GM18499 (cell line): Measurements from ENCODE around the gene SLC35E3.
"Not testable (repeated sequence)": the region's sequence is repeated elsewhere in the genome, so short reads cannot be mapped to it uniquely, and the experiment has no call there.

Experiments
- ATAC-seq: cut with Tn5 transposase; IDR thresholded peaks from one replicate; pipeline ENCODE4 v1.9.1; 2021; ENCODE audit warnings: moderate number of reproducible peaks; ENCODE audit not compliant: insufficient read depth, unreplicated experiment

The SLC35E3 gene

DNA sequence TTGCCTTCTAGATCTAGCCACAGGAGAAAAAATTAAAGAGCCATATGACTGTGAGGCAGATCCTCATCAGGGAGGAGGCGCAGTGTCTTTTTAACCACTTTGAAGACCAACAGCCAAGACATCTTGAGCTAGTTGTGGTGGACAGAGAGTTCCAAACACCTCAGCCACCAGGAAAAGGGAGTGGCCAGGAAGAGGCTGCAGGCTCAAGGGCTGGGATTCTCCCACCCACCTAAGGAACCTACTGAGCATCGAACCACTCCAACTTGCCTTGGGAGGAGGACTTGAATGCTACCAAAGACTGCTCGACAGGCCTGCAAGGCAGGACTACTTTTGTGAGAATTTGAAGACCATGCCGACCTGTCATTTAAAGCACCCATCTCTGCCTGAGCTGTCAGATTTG, 47.5 kb downstream of the SLC35E3 start:
- no peak for ATAC-seq

DNA sequence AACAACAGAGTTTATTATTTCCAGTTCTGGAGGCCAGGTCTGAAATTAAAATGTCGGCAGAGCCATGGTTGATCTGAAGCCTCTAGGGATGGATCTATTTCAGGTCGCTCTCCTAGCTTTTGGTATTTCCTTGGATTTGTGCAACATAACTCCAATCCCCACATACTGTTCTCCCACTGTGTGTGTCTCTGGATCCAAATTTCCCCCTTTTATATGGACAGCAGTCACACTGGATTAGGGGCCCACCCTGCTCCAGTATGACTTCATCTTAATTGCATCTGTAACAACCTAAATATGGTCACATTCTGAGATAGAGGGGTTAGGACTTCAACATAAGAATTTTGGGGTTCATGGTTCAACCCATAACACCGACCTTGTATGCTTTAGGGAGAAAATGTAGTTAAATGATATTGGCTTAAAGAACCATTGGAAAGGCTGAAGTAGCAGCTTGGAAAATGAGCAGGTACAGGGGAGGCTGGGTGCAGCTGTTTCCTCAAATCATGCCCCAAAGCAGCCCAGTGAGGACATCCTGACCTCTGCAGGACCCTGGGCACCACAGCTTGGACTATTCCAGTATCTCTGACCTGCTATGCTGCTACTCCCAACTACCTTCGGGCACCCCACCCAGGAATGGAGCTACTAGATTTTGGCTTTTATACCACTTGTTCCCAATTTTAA, 48.1 kb downstream of the SLC35E3 start:
- no peak for ATAC-seq

DNA sequence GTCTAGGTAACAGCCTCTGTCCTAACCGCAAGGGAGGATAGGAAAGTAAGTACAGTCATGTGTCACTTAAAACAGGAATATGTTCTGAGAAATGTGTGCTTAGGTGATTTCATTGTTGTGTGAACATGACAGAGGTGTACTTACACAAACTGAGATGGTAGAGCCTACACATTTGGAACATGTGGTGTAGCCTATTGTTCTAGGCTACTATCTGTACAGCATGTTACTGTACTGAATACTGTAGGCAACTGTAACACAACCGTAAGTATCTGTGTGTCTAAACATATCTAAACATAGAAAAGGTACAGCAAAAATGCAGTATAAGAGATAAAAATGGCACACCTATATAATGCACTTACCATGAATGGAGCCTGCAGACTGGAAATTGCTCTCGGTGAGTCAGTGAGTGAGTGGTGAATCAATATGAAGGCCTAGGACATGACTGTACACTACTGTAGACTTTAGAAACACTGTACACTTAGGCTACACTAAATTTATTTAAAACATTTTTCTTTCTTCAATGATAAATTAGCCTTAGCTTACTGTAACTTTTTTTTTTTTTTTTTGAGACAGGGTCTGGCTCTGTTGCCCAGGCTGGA, 48.8 kb downstream of the SLC35E3 start:
- ATAC-seq, result no peak

DNA sequence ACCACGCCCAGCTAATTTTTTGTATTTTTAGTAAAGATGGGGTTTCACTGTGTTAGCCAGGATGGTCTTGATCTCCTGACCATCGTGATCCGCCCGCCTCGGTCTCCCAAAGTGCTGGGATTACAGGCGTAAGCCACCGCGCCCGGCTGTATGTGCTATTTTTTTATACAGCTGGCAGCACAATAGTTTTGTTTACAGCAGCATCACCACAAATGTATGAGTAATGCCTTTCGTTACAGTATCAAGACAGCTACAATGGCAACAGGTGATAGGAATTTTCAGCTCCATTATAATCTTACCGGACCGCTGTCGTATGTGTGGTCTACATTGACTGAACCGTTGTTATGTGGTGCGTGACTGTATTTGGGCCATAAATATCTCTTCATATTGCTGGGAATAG, 50.4 kb downstream of the SLC35E3 start:
- ATAC-seq, result no peak

DNA sequence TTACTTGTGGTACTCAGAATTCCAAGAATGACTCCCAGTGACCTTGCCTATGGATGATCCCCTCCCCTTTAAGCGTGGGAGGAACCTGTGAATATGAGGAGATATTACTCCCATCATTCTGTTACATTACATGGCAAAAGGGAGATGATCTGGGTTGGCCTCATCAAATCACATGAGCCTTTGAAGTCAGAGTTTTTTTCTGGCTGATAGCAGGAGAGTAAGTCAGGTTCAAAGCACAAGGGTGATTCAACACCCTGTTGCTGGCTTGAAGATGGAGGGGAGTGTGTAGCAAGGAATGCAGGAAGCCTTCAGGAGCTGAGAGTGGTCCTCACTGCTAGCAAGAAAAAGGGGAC, 52.9 kb downstream of the SLC35E3 start:
- ATAC-seq, result no peak

DNA sequence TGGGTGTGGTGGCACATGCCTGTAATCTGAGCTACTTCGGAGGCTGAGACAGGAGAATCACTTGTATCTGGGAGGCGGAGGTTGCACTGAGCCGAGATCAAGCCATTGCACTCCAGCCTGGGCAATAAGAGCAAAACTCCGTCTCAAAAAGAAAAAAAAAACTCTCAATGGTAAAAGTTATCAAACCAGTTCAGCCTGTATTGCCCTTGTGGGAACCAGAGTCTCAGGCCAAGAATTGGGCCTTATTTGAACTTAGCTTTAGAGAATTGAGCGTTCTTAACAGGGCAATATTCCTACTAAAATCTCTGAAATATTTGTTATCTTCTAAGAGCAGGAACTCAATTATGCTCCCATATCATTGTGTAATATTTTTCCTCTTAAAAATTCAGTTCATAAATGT, 54.3 kb downstream of the SLC35E3 start:
- ATAC-seq, result no peak

DNA sequence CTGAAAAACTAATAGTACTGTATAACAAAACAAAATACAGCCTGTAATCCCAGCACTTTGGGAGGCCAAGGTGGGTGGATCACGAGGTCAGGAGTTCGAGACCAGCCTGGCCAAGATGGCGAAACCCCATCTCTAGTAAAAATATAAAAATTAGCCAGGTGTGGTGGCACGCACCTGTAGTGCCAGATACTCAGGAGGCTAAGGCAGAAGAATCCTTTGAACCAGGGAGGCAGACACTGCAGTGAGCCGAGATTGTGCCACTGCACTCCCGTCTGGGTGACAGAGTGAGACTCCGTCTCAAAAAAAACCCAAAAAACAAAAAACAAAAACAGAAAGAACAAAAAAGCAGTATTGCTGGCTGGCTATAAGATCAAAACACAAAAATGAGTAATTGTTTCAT, 55.1 kb downstream of the SLC35E3 start:
- not testable (repeated sequence) for ATAC-seq

DNA sequence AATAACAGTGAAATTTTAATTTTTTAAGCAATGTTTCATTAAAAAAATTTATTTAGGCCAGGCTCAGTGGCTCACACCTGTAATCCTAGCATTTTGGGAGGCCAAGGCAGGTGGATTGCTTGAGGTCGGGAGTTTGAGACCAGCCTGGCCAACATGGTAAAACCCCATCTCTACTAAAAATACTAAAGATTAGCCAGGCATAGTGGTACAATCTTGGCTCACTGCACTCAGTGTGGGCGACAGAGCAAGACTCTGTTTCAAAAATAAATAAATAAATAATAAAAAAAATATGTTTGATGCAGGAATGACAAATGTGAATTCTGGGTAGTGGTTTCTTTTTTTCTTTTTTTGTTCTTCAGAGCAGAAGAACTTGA, 56.4 kb downstream of the SLC35E3 start:
- ATAC-seq, result not testable (repeated sequence)

DNA sequence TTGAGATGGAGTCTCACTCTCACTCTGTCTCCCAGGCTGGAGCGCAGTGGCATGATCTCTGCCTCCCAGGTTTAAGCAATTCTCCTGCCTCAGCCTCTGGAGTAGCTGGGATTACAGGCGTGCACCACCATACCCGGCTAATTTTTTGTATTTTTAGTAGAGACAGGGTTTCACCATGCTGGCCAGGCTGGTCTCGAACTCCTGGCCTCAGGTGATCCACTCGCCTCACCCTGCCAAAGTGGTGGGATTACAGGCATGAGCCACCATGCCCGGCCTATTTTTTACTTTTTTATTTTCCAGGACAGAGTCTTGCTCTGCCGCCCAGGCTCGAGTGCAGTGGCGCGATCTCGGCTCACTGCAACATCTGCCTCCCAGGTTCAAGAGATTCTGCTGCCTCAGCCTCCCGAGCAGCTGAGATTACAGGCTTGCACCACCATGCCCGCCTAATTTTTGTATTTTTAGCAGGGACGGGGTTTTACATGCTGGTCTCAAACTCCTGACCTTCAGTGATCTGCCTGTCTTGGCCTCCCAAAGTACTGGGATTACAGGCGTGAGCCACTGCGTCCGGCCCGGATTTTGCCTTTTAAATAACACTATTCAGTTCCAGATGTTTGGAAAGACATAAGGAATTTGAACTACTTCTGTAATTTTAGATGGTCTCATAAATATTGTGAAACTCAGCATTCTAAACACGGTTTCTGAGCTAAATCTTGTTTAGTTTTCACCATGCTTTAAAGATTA, 57.1 kb downstream of the SLC35E3 start:
- not testable (repeated sequence) for ATAC-seq

DNA sequence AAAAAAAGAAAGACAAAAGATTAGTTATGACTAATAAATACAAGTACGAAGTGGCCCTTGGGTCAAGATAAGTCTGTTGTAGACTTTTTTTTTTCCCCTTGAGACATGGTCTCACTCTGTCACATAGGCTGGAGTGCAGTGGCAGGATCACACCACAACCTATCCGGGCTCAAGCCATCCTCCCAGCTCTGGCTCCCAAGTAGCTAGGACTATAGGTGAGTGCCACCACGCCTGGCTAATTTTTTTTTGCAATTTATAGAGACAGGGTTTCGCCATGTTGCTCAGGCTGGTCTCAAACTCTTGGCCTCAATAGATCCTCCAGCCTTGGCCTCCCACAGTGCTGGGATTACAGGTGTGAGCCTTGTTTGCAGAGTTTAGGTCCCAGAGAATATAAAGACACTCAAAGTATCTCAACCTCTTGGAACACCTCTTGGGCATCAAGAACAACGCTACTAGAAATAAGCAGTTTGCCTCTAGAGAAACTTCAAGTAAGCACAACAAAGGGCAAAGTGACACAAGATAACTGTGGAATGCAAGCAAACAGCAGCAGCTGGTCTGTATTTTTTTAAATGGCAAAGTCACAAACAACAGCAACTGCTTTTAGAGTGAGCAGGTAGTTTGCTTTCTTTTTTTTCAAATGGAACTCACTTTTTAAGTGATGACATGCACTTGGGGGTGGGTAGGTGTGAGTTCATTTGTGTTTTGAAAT, 58.1 kb downstream of the SLC35E3 start:
- no peak for ATAC-seq

DNA sequence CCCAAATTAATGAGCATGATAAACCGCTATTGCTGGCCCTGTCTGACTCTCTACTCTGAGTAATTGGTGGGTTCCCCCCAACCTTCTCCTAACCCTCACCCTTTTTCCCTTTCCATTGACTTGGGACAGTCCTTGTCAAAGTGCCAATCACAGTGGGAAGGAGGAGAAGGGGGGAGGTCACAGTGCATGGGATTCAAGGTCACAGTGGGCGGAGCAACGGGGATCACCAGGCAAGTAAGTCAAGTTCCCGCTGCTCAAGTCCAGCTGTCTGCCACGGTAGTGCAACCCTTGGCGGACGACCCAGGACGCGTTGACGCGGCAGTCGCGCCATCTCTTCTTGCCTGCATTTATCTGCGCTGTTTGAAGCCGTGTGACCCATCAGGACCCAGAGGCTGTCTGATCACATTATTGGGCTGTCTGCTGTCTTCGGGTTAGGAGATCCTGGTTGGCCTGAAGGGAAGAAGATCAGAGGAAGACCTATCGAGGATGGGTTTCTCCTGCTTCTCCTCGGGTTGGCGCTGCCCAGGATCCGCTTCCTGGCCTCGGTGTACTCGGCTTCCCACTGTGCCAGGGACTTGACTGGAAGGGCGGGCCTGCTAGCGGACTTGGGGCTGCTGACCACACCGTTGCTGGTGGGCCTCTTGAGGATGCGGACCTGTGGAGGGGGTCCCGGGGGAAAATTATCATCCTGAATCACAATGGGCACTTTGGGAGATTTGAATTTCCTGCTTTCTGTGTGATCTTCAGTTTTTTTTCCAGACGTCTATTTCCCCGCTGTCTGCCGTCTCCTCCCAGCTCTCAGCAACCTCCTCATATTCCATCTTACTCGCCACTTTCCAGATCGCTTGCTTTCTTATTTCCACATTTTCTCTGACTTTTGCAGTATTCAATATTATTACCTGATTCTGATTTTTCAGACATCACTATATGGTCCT, 58.9 kb downstream of the SLC35E3 start:
- no peak for ATAC-seq

DNA sequence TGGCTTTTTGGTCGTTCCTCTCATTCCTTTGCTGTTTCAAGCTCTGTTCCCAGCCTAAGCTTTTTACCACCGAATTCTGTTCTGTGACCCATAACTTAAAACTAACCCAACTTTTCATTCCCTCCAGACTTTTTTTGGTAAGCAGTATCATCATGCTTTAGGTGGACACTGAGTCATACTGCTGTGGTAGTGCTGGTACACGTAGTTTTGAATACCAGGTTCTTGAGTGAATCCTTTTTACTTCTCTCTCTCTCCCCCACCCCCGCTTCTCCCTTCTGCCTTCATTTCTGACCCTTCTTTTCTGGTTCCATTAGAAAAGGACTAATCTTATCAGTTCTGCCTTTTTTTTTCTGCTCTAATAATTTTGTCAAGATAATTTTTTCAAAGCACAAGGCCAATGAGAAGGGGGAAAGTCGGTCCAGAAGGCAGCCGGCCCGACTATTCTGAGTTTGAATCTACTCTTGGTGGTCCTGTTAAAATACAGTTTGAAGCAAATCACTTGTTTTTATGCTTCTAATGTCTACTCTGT, 59.7 kb downstream of the SLC35E3 start:
- ATAC-seq, result no peak

DNA sequence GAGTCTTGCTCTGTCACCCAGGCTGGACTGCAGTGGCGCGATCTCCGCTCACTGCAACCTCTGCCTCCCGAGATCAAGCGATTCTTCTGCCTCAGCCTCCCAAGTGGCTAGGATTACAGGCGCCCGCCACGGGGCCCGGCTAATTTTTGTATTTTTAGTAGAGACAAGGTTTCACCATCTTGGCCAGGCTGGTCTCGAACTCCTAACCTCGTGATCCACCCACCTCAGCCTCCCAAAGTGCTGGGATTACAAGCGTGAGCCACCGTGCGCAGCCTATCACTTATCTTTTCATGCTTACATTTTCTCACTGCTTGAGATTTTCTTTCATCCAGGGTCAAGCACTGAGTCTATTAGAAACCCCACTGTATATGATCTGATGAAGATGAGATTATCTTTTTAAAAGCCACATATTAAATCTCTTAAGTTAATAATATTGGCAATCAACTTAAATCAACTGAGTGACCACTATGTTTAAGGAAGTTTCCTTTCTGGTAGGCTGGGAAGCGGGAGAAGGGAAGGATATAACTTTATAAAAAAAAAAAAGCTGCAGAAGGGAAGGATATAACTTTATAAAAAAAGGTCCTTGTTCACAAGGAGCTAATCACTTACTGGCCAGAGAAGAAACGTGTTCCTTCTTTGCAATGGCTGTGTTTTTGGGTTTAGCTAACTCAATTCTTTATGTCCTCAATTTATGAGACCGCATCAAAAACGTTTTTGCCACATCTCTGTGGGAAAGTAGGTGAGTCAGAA, 60.7 kb downstream of the SLC35E3 start:
- no peak for ATAC-seq

DNA sequence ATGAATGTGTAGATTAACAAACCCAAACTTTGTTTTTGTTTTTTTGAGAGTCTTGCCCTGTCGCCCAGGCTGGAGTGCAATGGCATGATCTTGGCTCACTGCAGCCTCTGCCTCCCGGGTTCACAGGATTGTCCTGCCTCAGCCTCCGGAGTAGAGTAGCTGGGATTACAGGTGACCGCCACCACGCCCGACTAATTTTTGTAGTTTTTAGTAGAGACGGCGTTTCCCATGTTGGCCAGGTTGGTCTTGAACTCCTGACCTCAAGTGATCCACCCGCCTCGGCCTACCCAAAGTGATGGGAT, 61.2 kb downstream of the SLC35E3 start:
- not testable (repeated sequence) for ATAC-seq

DNA sequence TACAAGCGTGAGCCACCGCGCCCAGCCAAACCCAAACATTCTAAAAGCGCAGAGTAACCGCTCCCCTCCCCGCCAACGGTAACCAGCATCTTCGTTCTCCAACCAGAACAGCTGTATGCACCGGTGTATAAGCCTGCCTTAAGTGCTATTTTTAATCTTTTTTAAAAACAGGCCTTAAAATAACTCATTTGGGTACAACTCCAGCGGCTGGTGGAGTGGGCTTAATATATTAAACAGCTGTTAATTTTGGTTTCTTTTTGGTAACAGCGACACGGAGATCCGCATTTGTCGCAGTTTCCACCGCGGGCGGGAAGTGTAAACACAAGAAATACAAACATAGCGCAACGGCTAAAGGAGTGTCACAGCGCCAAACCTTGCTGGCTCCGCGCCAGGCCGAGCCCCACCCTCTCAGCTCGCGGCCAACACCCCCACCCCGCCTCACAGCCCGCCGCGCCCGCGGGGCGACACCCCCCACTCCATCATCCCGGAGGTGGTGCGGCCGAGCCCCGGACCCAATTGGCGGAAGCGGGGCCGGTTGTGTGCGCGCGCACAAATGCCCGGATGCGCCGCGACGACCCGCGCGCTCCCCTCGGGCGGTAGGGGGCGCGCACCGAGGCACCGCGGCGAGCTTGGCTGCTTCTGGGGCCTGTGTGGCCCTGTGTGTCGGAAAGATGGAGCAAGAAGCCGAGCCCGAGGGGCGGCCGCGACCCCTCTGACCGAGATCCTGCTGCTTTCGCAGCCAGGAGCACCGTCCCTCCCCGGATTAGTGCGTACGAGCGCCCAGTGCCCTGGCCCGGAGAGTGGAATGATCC, 61.8 kb downstream of the SLC35E3 start, which contains the start of gene MDM2:
MDM2 (plus strand) TSS at position 602 of the 812 bp plus-strand sequence. CDS start 301 bp downstream, outside the sequence.
- ATAC-seq, result peak; percentile 64

DNA sequence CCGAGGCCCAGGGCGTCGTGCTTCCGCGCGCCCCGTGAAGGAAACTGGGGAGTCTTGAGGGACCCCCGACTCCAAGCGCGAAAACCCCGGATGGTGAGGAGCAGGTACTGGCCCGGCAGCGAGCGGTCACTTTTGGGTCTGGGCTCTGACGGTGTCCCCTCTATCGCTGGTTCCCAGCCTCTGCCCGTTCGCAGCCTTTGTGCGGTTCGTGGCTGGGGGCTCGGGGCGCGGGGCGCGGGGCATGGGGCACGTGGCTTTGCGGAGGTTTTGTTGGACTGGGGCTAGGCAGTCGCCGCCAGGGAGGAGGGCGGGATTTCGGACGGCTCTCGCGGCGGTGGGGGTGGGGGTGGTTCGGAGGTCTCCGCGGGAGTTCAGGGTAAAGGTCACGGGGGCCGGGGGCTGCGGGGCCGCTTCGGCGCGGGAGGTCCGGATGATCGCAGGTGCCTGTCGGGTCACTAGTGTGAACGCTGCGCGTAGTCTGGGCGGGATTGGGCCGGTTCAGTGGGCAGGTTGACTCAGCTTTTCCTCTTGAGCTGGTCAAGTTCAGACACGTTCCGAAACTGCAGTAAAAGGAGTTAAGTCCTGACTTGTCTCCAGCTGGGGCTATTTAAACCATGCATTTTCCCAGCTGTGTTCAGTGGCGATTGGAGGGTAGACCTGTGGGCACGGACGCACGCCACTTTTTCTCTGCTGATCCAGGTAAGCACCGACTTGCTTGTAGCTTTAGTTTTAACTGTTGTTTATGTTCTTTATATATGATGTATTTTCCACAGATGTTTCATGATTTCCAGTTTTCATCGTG, 62.6 kb downstream of the SLC35E3 start:
- peak; percentile 37 for ATAC-seq

DNA sequence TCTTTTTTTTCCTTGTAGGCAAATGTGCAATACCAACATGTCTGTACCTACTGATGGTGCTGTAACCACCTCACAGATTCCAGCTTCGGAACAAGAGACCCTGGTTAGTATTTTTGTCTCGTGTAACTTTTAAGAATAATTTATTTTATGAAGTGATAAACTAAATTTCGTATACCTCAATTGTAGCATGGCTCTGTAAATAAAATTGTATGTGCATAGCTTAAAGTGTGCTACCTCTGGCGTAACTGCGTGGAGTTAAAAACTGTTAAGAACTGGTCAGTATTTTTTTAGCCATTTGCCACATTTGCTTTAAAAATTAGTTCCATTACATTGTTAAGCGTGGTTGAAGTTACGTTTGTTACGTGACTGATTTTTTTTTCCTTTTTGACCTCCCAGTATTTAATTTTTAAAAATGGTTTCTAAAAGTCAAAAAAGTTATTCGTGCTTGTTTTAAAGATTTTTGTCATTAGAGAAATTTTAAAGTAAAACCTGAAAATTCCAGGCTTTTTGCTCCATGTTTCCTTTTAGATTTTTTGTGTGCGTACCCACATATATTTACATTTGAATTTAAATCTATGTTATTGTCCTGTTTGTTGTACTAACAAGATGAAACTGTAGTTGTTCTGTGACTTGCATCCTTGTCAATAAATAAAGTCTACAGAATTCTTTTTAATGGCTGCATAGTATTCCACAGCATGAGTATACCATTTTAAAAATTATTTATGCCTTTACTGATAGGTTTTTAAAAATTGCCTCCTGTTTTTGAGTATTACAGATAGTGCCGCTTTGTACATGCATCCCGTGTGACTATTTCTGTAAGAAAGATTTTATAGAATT, 63.4 kb downstream of the SLC35E3 start:
- no peak for ATAC-seq
